ENCODE results near the gene CDC42SE2. TPM values are rescaled to one million over a fixed set of nuclear protein-coding genes. Genes with fewer than 3 reads are reported as not detected.

The CDC42SE2 gene
- total and polyA plus RNA-seq, 2 experiments from 2014 or later: 24.2 to 36.2 TPM

- TF ChIP-seq ETS1 (IDR thresholded peaks at IDR 0.05) (no peak), CREB1 (CRISPR knock-in tag; IDR thresholded peaks at IDR 0.05; ENCODE audit: low read depth) (no peak), NANOG (IDR thresholded peaks at IDR 0.05; ENCODE audit: borderline replicate concordance) (no peak), JUNB (IDR thresholded peaks at IDR 0.05; ENCODE audit: unreplicated experiment) (no peak), ZNF331 (CRISPR knock-in tag; IDR thresholded peaks at IDR 0.05; ENCODE audit: low read depth) (no peak), ZNF114 (CRISPR knock-in tag; IDR thresholded peaks at IDR 0.05) (no peak), EZH2 (IDR thresholded peaks at IDR 0.05; ENCODE audit: low read depth, unreplicated experiment) (no peak)
These were observed 13.6 kb downstream of the CDC42SE2 start (continued) for GRCh38 chr5:131277447-131277846.

- H3K27me3 Mint-ChIP-seq (ENCODE audit: insufficient read depth, low read depth, poor library complexity): peaks cover 16% of the 10 kb centered on the region
- ATAC-seq: no peak
- no peak for DNase-seq (ENCODE audit: low spot score)
- H3K4me1 ChIP-seq (ENCODE audit: insufficient read depth): no peaks in the 10 kb centered on the region
- no peak overlapping the region for H2AFZ ChIP-seq
- H3K9me2 ChIP-seq (ENCODE audit: insufficient read depth): no peaks in the 10 kb centered on the region
- H3K4me3 Mint-ChIP-seq: no peak overlapping the region
- H3K4me2 ChIP-seq: no peak overlapping the region
- peaks cover 13% of the 10 kb centered on the region for H3K4me1 Mint-ChIP-seq
- H4K20me1 ChIP-seq (replicated peaks; ENCODE audit: insufficient read depth): peaks cover 7% of the 10 kb centered on the region; the same call in 1 of the 2 replicates
- peak overlapping the region; percentile 67 for H3K27ac ChIP-seq (ENCODE audit: low read depth)
- peaks cover 23% of the 10 kb centered on the region for H3K9me3 Mint-ChIP-seq
- H3K79me2 ChIP-seq (replicated peaks; ENCODE audit: insufficient read depth): peaks cover 83% of the 10 kb centered on the region
- peaks cover 6% of the 10 kb centered on the region; the same call in 1 of the 2 replicates for H3F3A ChIP-seq (replicated peaks; ENCODE audit: low read depth)
- H3K36me3 Mint-ChIP-seq (ENCODE audit: low read depth): peaks cover 20% of the 10 kb centered on the region; the same call in 2 of the 3 replicates
- H3K27ac Mint-ChIP-seq: no peak overlapping the region
- no peak overlapping the region for H3K4me3 ChIP-seq
- H3K27me3 ChIP-seq (ENCODE audit: insufficient read depth): no peaks in the 10 kb centered on the region
- no peaks in the 10 kb centered on the region for H3K36me3 ChIP-seq (ENCODE audit: insufficient read depth)
- TF ChIP-seq NANOG (IDR thresholded peaks at IDR 0.05; ENCODE audit: borderline replicate concordance) (no peak), CTCF (conservative IDR thresholded peaks at IDR 0.05; ENCODE audit: low read depth in 2 of 2) (no peak), EZH2phosphoT487 (IDR thresholded peaks at IDR 0.05; ENCODE audit: unreplicated experiment) (no peak), POLR2AphosphoS5 (IDR thresholded peaks at IDR 0.05; ENCODE audit: low read depth) (no peak), REST (IDR thresholded peaks at IDR 0.05; ENCODE audit: unreplicated experiment) (no peak), ETS1 (IDR thresholded peaks at IDR 0.05) (no peak), CREB1 (CRISPR knock-in tag; IDR thresholded peaks at IDR 0.05; ENCODE audit: low read depth) (no peak), ZNF331 (CRISPR knock-in tag; IDR thresholded peaks at IDR 0.05; ENCODE audit: low read depth) (no peak)
These were observed 14.3 kb downstream of the CDC42SE2 start for GRCh38 chr5:131277875-131278740.
